ENCODE data around the gene EMP3. TPM values are rescaled to one million over a fixed set of nuclear protein-coding genes. Genes with fewer than 3 reads are reported as not detected.

EMP3 gene
- total RNA-seq, 2 donors from 2014 or later: 150 to 174 TPM

DNA sequence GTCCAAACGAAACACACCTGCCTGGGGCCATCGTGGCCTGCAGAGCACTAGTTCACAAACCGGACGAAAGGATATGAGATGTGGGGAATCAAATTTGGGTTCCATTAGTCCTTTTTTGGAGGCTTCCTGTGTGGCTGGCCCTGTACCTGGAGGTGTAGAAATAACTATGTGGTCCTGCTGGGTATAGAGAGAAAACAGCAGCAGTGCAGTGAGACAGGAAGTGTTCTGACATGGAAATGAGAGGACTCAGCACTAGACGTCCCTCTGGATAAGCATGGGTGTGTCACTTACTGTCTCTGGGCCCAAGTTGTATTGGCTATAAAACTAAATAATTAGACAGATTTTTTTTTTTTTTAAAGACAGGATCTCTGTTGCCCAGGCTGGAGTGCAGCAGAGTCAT is 53.7 kb downstream of the EMP3 start:
- Mint-ChIP-seq H3K36me3 (ENCODE audit: insufficient read depth in 2 of 2) (peaks cover 0 to 4% of the 10 kb centered on the region in 2 donors), H3K4me3 (no peak overlapping the region), H3K27me3 (ENCODE audit: low read depth) (no peaks in the 10 kb centered on the region), H3K27ac (no peak overlapping the region), H3K4me1 (ENCODE audit: low read depth) (no peaks in the 10 kb centered on the region), H3K9me3 (no peaks in the 10 kb centered on the region)
- no peak for ATAC-seq (replicated peaks in 1 of 2)
- no peak for DNase-seq

Other genes starting within 250 kb of the EMP3 start
- gene PLA2G4C, start 214.7 kb upstream of the EMP3 start, total RNA-seq: 10 to 100 TPM; 13.7 to 23.9 TPM
- gene LIG1, start 155.2 kb upstream of the EMP3 start, total RNA-seq: 100 to 1,000 TPM; 156 to 212 TPM
- gene ZSWIM9, start 154.9 kb upstream of the EMP3 start, total RNA-seq: 10 to 100 TPM; 10.6 to 13.1 TPM
- gene CARD8, start 69.6 kb upstream of the EMP3 start, total RNA-seq: 100 to 1,000 TPM; 166 to 201 TPM
- gene ZNF114, start 55.5 kb upstream of the EMP3 start, total RNA-seq: under 1 TPM in 1 of 2 donors, not detected in 1; 0.14 TPM
- 10 to 100 TPM; 20.9 to 26.2 TPM for gene TMEM143, start 38.4 kb downstream of the EMP3 start, total RNA-seq
- gene SYNGR4, start 38.8 kb downstream of the EMP3 start, total RNA-seq: under 1 TPM; 0.25 to 0.34 TPM
- 100 to 1,000 TPM; 101 to 103 TPM for gene KDELR1, start 66.0 kb downstream of the EMP3 start, total RNA-seq
- gene GRIN2D, start 68.1 kb downstream of the EMP3 start, total RNA-seq: under 1 TPM; 0.39 to 0.46 TPM
- 10 to 100 TPM; 27.0 to 38.2 TPM for gene GRWD1, start 120.4 kb downstream of the EMP3 start, total RNA-seq
- gene KCNJ14, start 130.0 kb downstream of the EMP3 start, total RNA-seq: 1 to 10 TPM; 3.2 to 5.0 TPM
- gene CYTH2, start 143.8 kb downstream of the EMP3 start, total RNA-seq: 10 to 100 TPM; 59.4 to 68.3 TPM
- 1 to 10 TPM; 6.0 to 6.6 TPM for gene LMTK3, start 186.3 kb downstream of the EMP3 start, total RNA-seq
- not detected for gene SULT2B1, start 226.6 kb downstream of the EMP3 start, total RNA-seq

Measured in activated T-cell treated with anti-CD3 and anti-CD28 coated beads, Interleukin-2, amount 50 U/mL, for 72 hours (primary cell).